Lower leg skin (tissue), 3 donors: ENCODE measurements around the gene LMTK2.

ENCODE experiments used
- CTCF ChIP-seq, 3 donors: fragments of 450-650 bp; IDR thresholded peaks; one replicate each; pipeline ENCODE4 v1.5.1; 2016; ENCODE audit warnings: antibody characterized with exemption in 3 of 3, mild to moderate bottlenecking in 3 of 3, moderate library complexity in 2 of 3
- POLR2A ChIP-seq, 2 donors: fragments of 450-650 bp; IDR thresholded peaks; one replicate each; pipeline ENCODE4 v1.6.1; 2016 to 2017; ENCODE audit warnings: antibody characterized with exemption in 2 of 2, mild to moderate bottlenecking in 1 of 2, moderate library complexity in 1 of 2

DNA sequence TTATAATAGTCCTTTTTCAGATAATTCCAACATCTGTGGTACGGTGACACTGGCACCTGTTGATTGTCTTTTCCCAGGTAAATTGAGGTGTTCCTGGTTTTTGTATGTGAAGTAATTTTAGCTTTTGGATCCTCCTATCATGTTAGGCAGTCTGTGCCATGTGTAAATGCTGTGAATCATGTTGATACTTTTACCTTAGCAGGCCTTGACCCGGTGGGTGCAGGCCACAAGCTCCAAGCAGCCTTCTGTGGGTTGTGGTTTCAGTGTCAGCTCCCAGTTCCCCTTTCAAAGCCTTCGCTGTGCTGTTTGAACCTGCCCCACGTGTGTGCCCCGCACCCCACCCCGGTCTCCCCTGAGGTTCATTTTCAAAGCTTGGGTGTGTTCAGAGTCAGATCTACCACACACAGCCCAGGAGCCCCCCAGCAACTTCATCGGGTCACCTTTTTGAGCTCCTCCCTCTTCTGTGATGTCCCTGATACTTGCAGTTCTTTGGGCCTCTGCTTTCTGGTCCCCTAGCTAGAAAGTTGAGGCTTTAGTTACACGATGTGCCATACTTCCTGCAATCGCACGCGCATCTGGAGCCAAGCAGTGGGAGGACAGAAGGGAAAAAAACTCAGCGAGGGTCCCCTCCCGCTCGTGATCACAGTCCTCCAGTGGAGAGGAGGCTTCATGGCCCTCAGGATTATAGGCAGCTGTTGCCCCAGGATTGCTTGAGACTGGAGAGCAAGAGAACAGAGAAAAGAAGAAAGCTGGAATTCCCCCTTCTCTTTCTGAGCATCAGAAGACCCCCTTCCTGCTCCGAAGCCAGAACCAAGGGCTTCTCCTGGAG is 95.9 kb downstream of the LMTK2 start:
- TF ChIP-seq CTCF (IDR thresholded peaks at IDR 0.05) (no peak), POLR2A (IDR thresholded peaks at IDR 0.05) (no peak)
